Thyroid gland (tissue), 4 donors: ENCODE data around the gene TMED4.

Source experiments
- POLR2A ChIP-seq, 2 donors: fragments of 450-650 bp; IDR thresholded peaks; one replicate each; pipeline ENCODE4 v1.6.1; 2017; ENCODE audit warnings: antibody characterized with exemption in 2 of 2, mild to moderate bottlenecking in 2 of 2, moderate library complexity in 1 of 2
- TF ChIP-seq, protein P1 (sequence below), 6 experiments: fragments of 200-600 bp in 3 of 6; fragments of 450-650 bp in 3 of 6; sonication (generic) in 3 of 6; IDR thresholded peaks; one replicate each; pipeline ENCODE4 v1.5.1; 2016 to 2019; ENCODE audit warnings: antibody characterized with exemption in 6 of 6, mild to moderate bottlenecking in 2 of 6, inconsistent platforms in 1 of 6, moderate library complexity in 1 of 6

DNA sequence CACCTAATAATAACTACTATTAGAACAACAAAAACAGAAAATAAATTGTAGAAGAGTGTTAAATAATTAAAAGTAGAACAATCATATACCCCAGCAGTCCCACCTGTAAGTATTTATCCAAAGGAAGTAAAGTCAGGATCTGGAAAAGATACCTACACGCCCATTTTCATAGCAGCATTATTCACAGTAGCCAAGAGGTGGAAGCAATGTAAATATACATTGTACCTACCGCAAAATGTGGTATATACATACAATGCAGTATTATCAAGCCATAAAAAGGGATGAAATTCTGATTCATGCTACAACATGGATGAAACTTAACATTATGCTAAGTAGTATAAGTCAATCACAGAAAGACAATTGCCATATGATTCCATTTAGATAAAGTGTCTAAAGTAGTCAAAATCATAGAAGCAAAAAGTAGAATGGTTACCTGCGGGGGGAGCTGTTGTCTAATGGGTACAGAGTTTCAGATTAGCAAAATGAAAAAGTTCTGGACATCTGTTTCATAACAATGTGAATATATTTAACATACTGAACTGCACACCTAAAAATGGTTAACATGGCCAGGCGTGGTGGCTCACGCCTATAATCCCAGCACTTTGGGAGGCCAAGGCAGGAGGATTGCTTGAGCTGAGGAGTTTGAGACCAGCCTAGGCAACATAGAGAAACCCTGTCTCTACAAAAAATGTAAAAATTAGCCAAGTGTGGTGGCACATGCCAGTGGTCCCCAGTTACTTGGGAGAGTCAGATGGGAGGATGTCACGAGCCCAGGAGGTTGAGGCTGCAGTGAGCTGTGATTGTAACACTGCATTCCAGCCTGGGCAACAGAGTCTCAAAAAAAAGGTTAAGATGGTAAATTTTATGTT, 6.0 kb upstream of the TMED4 start:
- TF ChIP-seq, protein P1, sequence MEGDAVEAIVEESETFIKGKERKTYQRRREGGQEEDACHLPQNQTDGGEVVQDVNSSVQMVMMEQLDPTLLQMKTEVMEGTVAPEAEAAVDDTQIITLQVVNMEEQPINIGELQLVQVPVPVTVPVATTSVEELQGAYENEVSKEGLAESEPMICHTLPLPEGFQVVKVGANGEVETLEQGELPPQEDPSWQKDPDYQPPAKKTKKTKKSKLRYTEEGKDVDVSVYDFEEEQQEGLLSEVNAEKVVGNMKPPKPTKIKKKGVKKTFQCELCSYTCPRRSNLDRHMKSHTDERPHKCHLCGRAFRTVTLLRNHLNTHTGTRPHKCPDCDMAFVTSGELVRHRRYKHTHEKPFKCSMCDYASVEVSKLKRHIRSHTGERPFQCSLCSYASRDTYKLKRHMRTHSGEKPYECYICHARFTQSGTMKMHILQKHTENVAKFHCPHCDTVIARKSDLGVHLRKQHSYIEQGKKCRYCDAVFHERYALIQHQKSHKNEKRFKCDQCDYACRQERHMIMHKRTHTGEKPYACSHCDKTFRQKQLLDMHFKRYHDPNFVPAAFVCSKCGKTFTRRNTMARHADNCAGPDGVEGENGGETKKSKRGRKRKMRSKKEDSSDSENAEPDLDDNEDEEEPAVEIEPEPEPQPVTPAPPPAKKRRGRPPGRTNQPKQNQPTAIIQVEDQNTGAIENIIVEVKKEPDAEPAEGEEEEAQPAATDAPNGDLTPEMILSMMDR (IDR thresholded peaks at IDR 0.05): peak in 4 of 6 experiments; percentile 58 to 78 (median 70)
- TF ChIP-seq POLR2A (IDR thresholded peaks at IDR 0.05): no peak
